Spleen (tissue), 7 donors: ENCODE data around the gene OGFR.

Experiments used
- CTCF ChIP-seq, 11 experiments: fragments of 200-600 bp in 7 of 11; fragments of 450-650 bp in 4 of 11; sonication (generic) in 4 of 11; IDR thresholded peaks in 8 of 11; conservative IDR thresholded peaks in 3 of 11; 1 replicate in 7 of 11; 2 replicates in 4 of 11; pipeline versions ENCODE4 v1.4.0 to v1.8.0; 2016 to 2021; ENCODE audit warnings: antibody characterized with exemption in 11 of 11, inconsistent platforms in 4 of 11, mild to moderate bottlenecking in 1 of 11
- POLR2A ChIP-seq, 3 donors: fragments of 450-650 bp; IDR thresholded peaks; one replicate each; pipeline ENCODE4 v1.5.1; 2017; ENCODE audit warnings: antibody characterized with exemption in 3 of 3, mild to moderate bottlenecking in 1 of 3
- POLR2AphosphoS5 ChIP-seq, 3 donors: sonication (generic); formaldehyde crosslinking; IDR thresholded peaks; one replicate each; pipeline ENCODE4 v1.5.1; 2017; ENCODE audit warnings: antibody characterized with exemption in 3 of 3
- donor health status: DM: no; HTN: no; CAD: no; lungs with moderate emphysema.
- donor health status: DM: no; HTN: no; CAD: no.
- donor health status: DM: no; HTN: no; CAD: no.

DNA sequence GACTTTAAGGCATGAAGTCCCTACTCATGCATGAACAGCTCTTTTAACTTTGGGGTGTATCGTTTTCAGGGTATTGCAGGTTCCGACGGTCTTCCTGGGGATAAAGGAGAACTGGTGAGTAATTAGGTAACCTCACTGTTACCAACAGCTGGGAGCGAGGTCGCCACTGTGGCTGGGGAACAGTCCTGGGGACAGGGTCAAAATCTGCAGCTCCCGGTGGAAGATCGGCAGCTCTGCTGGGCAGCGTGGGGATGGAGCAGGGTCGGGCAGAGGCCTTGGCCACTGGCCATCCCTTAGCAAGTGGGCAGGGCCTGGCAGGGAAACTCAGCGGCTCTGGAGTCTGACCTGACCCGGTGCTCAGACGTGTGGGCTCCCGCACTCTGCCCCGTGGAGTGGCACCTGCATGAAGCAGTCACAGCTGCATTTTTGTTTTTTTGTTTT is 28.3 kb downstream of the OGFR start:
- no peak for TF ChIP-seq CTCF (IDR thresholded peaks at IDR 0.05 in 8 of 11, conservative IDR thresholded peaks at IDR 0.05 in 3 of 11)
- TF ChIP-seq POLR2A (IDR thresholded peaks at IDR 0.05): no peak
- peak in 1 of 3 donors; percentile 10 for TF ChIP-seq POLR2AphosphoS5 (IDR thresholded peaks at IDR 0.05)
